ENCODE measurements around the gene CTTNBP2.

Gene CTTNBP2

DNA sequence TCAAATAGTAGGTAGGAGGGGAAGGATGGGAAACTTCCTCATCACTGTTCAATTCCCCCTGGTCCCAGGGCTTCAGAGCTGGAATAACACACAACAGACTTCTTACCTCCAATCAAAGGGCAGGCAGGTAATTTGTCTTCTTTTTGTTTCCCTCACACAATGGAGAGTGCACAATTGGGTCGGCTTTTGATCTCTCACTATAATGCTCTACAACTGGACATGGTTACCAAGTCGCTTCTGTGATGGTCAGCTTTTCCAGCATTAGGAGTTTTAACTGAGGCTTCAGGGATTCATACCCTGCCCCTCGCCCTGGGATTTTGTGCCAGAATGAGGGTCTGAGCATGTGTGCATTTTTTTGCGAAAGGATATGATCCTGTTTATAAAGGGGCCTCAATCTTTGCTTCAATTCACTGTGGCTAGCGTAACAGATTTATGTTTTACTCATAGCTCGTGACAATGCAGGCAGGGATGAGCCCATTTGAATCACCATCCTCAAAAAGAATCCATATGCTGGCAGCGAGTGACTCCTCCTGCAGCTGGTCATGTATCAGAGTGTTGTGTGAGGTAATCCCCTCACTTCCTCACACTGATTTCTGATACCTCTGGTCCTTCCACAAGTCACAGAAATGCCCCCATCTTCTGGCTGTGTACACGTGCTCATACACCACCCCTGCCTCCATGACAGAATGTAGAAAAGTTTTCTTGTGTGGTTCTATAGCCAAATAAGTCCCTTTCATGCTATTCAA is 189.6 kb downstream of the CTTNBP2 start:
- no peak for DNase-seq

DNA sequence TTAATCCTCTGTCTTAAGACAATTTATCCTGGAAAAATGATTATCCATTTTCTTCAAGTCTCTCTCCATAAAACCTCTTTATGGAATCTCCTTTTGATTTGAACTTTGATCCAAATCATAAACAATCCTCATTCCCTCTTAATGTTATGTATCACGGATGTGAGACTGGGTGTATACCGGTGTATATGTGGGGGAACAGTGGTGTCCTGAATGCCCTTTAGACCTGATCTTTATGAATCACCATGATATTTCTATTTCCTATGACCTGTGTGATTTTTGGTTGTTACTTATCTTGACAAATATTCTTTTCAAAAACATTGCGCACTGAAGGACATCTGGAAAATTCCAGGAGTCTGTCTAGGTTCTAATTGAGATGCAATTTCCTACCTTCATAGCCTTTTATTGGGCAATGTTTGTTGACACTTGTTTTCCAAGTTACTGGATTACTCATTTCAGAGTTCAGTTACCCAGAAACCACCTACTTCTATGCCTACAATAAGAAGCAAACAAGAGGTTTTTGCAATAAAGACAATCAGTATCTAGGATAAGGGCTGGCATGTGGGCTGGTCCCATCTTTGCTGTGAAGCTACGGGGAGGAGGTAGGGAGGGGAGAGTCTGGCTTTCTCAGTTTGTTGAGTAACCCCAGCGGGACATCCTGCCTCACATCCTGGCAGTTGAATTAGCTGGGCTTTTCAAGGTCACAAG is 190.4 kb downstream of the CTTNBP2 start:
- DNase-seq: no peak

DNA sequence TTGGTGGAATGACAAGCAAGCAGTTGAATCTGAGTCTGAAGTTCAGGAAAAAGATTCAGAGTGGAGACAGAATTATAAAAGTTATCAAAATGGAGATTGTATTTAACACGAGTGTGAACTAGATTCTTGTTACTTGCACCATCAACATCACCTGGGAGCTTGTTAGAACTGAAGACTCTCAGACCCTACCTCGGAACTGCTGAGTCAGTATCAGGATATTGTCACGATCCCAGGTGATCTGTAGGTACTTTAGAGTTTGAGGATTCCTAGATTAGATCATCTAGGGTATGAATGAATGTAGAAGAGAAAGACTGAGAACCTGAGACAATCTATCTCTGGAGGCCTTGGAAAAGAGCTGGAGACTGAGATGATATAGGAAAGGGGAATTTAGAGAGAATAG is 194.1 kb downstream of the CTTNBP2 start:
- DNase-seq: no peak

DNA sequence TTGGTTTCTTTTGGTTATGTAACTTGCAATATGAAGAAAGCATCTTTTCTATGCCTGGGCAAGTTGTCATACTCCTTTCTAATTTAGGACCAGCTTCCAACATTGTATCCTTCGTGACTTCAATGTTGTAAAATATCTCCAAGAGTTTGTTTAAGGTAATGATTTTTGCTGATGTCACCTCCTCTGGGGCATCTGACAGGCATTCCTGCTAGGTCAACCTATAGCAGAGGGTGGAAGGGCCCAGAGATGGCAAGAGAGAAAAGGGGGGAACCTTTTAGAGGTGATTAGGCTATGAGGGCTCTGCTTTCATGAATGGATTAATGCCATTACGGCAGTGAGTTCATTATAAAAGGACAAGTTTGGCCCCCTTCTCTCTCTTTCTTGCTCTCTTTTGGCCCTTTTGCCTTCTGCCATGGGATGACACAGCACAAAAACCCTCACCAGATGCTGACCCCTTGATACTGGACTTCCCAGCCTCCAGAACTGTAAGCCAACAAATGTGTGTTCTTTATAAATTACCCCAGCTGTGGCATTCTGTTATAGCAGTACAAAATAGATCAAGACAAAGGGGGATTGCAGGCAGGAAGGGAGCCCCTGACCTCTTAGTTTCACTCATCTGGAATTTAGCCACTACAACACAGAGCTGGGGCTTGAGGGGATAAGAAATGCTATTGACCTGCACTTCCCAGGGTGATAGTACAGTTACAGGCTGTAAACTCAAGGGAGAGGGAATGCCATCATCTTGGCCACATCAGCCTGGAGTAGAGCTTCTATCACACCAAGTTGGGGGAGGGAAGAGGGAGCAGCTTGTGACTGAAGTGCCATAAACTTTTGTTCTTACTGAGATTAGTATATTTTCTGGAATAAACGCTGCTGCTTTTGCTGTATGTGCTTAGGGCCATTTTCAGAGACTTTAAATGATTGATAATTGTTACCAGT is 197.5 kb downstream of the CTTNBP2 start:
- no peak for DNase-seq

DNA sequence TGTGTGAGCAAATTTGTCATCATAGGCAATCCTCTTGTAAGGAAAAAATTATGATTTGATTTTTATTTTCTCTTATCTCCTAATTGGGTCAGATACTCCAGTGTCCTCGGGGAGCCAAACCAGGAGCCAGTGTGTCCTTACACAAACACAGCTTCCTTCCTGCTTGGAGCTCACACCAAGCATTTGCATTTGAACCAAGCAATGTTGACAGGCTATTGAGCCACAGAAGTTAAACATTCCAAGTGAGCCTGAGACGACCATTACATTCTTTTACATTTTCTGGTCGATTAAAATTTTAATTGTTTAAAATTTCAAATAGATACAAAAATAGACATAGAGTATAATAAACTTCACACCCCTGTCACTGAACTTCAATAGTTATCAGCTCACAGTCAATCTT is 198.6 kb downstream of the CTTNBP2 start:
- DNase-seq: no peak

DNA sequence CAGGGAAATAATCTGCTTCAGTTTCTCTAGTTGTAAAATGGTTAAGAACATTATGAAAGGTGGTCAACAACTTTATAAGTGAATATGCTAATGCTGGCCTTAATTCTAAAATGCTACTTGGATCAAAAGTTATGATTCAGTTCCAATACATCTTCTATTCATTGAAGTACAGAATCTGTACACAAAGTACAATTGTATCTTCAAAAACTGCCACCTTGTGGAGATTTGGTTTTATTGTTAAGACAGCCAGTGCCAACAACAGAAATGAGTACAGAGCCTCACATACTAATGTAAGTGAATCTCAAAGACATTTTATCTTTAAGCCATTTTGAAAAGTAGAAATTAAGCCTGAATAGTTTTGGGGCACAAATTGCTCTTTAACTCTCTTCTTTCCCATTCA is 199.4 kb downstream of the CTTNBP2 start:
- no peak for DNase-seq

DNA sequence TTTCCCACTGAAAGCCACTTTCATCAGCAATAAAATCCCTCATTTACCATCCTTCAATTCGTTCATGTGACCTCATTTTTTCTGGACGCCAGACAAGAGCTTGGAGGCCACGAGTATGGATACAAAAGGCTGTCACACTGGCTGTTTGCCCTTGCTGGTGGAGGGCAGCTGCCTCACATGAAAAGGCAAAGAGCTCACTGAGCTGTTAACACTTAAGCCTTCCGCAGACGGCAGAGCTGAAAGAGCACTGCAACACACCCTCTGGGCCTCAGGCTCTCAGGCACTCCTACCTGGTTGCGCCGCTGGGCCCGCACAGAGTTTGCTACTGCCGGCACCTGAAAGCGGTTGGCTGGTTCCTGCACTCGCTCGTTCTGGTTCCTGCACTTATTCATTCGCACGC is 199.9 kb downstream of the CTTNBP2 start:
- no peak for DNase-seq

DNA sequence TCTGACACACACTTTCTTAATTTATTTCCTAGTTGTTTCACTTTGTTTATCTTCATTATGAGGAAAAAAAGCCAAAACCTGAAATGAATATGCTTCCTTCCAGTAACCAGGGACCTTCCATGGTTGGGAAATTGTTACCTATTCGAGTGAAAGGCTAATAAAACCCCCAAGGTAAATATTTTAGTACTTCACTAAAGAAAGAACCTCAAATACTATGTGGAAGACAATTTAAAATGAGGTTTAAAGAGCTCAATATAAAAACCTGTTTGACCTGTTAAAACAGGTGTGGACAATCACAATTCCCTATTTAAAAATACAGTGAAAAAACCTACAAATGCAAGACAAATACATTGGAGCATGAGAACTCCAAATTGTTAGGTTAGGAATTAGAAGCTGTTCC is 200.8 kb downstream of the CTTNBP2 start:
- no peak for DNase-seq

DNA sequence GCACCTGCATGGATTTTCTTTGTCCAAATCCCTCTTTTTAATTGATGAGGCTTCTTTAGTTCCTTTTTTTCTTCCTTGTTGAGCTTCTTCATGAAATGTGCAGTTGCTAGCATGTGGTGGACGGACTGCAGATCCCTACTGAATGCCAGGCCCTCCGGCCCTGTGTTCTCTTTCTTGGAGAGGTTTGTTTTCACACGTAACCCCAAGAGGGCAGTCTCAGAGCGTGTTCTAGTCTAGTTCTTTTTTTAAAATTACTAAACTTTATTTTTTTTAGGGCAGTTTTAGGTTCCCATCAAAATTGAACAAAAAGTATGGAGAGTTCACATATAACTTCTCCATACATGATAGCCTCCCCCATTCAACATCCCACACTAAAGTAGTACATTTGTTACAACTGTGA is 203.4 kb downstream of the CTTNBP2 start:
- DNase-seq: no peak

DNA sequence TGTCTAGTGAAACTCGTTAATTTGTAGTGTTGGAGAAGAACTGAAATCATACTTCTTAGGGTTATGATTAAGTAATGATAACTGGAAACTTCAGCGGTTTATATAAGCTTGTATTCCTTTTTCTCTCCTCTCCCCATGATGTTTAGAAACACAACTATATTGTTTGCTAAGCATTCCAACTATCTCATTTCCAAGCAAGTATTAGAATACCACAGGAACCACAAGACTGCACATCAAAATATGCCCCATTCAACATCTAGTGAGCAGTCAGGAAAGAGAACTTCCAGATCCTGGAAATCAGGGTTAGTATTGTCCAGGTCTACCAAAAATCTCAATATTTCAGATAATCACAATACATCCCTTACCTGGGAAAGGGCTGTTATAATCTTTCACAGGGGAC is 205.8 kb downstream of the CTTNBP2 start:
- no peak for DNase-seq

DNA sequence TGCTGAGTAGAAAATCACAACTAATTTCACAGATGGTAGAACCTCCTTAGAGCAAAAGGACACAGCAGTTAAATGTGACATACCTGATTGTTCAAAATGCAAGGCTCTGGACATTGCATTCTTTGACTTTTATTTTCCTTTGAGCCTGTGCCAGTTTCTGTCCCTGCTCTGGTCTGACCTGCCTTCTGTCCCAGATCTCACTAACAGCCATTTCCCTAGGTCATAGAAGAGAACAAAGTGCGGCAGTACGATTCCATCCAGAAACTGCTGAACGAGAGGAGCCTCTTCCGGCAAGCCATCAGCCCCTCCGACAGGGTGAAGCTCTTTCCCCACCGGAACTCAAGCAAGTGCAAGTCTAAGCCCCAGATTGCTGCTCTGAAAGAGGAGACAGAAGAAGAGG is 206.6 kb downstream of the CTTNBP2 start:
- DNase-seq: no peak

DNA sequence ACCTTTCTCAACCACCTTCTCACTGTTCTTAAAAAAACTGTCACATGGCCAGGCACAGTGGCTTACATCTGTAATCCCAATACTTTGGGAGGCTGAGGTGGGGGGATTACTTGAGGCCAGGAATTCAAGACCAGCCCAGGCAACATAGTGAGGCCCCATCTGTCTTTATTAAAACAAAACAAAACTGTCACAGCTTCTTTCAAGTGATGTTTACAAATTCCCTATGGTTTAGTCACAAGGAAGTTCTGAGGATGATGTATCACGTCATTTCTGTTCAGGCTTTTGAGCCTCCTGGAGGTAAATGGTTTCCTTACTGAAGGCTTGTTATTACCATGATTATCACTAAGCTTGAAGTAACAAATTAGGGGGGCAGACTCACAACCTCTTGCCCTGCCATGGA is 207.2 kb downstream of the CTTNBP2 start:
- DNase-seq: no peak

DNA sequence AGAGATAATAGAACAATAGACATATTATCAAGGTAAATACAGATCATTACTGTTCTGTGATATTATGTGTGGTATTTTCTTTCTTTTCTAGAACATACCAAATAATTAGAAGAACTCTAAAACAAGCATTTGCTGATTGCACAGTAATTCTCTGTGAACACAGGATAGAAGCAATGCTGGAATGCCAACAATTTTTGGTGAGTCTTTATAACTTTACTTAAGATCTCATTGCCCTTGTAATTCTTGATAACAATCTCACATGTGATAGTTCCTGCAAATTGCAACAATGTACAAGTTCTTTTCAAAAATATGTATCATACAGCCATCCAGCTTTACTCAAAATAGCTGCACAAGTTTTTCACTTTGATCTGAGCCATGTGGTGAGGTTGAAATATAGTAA is 207.9 kb downstream of the CTTNBP2 start:
- no peak for DNase-seq

DNA sequence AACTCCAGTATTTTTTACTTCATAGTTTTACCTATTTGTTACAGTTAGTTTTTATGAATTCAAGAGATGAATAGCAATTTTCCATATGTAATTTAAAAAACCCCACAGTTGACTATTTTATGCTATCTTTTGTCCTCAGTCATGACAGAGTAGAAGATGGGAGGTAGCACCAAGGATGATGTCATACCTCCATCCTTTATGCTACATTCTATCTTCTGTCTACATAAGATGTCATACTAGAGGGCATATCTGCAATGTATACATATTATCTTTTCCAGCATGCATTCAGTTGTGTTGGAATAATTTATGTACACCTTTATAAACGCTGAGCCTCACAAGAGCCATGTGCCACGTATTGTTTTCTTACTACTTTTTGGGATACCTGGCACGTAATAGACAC is 209.2 kb downstream of the CTTNBP2 start:
- no peak for DNase-seq

DNA sequence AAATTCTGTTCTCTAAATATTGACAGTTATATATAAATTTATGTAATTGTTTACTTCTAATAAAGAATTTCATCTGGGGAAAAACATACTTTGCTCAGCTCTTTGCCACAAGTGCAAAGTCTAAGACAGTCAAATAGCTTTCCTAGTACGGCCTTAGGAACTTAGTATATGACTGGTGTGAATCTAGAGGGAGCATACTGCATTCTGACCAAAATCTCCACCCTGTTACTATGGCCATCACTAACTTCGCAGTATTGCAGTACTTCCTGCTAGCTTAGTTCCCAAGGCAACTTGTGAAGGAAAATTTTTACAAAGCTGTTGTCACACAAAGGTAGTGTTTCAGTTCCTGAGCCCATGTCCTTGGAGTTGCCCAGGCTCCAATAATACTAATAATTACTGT is 211.9 kb downstream of the CTTNBP2 start:
- no peak for DNase-seq
